Gastrocnemius medialis (tissue), 4 donors: Measurements from ENCODE around the gene ST3GAL2.

ENCODE experiments used
- POLR2A ChIP-seq, 2 donors: fragments of 450-650 bp; IDR thresholded peaks; one replicate each; pipeline ENCODE4 v1.6.1; 2017; ENCODE audit warnings: antibody characterized with exemption in 2 of 2, mild to moderate bottlenecking in 2 of 2, moderate library complexity in 2 of 2
- TF ChIP-seq, protein P1 (sequence below), 5 experiments: fragments of 450-650 bp in 3 of 5; fragments of 200-600 bp in 2 of 5; sonication (generic) in 2 of 5; IDR thresholded peaks in 4 of 5; conservative IDR thresholded peaks in 1 of 5; 1 replicate in 4 of 5; 2 replicates in 1 of 5; pipeline ENCODE4 v1.5.1; 2016 to 2019; ENCODE audit warnings: antibody characterized with exemption in 5 of 5, mild to moderate bottlenecking in 3 of 5, moderate library complexity in 3 of 5

DNA sequence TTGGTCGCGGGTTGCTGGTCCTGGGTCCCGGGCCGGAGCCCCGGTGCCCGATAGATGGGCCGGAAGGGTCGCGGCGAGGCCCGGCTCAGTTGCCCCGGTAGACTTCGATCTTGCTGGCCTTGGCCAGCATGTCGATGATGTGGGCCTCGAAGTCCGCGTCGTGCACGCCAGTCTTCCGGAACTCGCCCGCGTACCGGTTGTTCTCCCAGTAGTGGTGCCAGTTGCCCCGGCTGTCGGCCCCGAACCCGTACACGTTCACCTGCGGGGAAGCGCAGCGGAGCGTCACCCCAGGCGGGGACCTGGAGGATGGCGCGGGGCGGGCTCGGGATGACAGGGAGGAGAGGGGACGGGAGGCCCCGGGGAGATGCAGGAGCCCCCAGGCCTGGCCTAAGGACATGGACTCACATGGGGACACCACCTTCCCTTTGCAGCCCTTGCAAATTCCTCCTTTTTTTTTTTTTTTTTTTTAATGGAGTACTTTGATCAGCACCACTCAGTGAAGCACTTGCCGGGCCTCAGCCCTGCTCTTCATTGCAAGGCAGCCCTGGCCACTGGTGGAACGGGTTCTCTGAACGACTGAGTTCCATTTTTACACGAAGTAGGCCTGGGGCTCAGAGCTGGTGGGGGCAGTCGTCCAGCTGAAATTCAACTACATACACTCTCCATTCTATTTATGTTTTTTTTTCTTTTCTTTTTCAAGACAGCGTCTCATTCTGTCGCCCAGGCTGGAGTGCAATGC is 57.1 kb downstream of the ST3GAL2 start:
- TF ChIP-seq POLR2A (IDR thresholded peaks at IDR 0.05), result peak in 1 of 2 donors; percentile 81
- TF ChIP-seq, protein P1, sequence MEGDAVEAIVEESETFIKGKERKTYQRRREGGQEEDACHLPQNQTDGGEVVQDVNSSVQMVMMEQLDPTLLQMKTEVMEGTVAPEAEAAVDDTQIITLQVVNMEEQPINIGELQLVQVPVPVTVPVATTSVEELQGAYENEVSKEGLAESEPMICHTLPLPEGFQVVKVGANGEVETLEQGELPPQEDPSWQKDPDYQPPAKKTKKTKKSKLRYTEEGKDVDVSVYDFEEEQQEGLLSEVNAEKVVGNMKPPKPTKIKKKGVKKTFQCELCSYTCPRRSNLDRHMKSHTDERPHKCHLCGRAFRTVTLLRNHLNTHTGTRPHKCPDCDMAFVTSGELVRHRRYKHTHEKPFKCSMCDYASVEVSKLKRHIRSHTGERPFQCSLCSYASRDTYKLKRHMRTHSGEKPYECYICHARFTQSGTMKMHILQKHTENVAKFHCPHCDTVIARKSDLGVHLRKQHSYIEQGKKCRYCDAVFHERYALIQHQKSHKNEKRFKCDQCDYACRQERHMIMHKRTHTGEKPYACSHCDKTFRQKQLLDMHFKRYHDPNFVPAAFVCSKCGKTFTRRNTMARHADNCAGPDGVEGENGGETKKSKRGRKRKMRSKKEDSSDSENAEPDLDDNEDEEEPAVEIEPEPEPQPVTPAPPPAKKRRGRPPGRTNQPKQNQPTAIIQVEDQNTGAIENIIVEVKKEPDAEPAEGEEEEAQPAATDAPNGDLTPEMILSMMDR (IDR thresholded peaks at IDR 0.05 in 4 of 5, conservative IDR thresholded peaks at IDR 0.05 in 1 of 5), result no peak
